HEK293T (cell line): ENCODE measurements around the gene TGFBR1.
"Not testable (repeated sequence)": the region's sequence is repeated elsewhere in the genome, so short reads cannot be mapped to it uniquely, and the experiment has no call there.

Experiments
- BHLHE40 ChIP-seq: fragments of 450-650 bp; IDR thresholded peaks from 2 replicates; pipeline ENCODE4 v1.6.1; 2016; ENCODE audit warnings: mild to moderate bottlenecking, moderate library complexity, borderline replicate concordance
- ELF4 ChIP-seq: fragments of 450-650 bp; IDR thresholded peaks from 2 replicates; pipeline ENCODE4 v1.6.1; 2017; ENCODE audit warnings: antibody characterized with exemption
- FOXA1 ChIP-seq: fragments of 450-650 bp; IDR thresholded peaks from 2 replicates; pipeline ENCODE4 v1.6.1; 2016; ENCODE audit warnings: mild to moderate bottlenecking
- FOXK2 ChIP-seq: fragments of 450-650 bp; IDR thresholded peaks from 2 replicates; pipeline ENCODE4 v1.6.1; 2016; ENCODE audit warnings: mild to moderate bottlenecking
- FOXM1 ChIP-seq: fragments of 450-650 bp; IDR thresholded peaks from 2 replicates; pipeline ENCODE4 v1.6.1; 2017; ENCODE audit warnings: mild to moderate bottlenecking, borderline replicate concordance
- L3MBTL2 ChIP-seq: fragments of 450-650 bp; conservative IDR thresholded peaks from 2 replicates; pipeline ENCODE4 v1.6.1; 2016; ENCODE audit warnings: mild to moderate bottlenecking
- NFRKB ChIP-seq: fragments of 450-650 bp; IDR thresholded peaks from 2 replicates; pipeline ENCODE4 v1.6.1; 2016; ENCODE audit warnings: mild to moderate bottlenecking, moderate library complexity
- SP1 ChIP-seq: fragments of 450-650 bp; IDR thresholded peaks from 2 replicates; pipeline ENCODE4 v1.6.1; 2017
- TARDBP ChIP-seq: fragments of 450-650 bp; IDR thresholded peaks from 2 replicates; pipeline ENCODE4 v1.6.1; 2016
- ZNF384 ChIP-seq: fragments of 450-650 bp; IDR thresholded peaks from 2 replicates; pipeline ENCODE4 v1.6.1; 2016
- TF ChIP-seq, protein P1 (sequence below): fragments of 450-650 bp; IDR thresholded peaks from 2 replicates; pipeline ENCODE4 v1.6.1; 2016

DNA sequence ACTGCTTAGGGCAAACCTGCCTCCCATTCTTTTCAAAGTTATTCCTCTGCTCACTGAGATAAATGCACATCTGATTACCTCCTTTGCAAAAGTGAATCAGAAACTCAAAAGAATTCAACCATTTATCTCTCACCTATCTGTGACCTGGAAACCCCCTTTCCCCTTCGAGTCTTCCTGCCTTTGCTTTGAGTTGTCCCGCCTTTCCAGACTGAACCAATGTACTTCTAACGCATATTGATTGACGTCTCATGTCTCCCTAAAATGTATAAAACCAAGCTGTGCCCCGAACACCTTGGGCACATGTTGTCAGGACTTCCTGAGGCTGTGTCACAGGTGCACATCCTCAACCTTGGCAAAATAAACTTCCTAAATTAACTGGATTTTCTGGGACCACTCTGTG lies 91.6 kb downstream of the TGFBR1 start:
- not testable (repeated sequence) for TF ChIP-seq TARDBP, BHLHE40, ZNF384, FOXM1, SP1, FOXA1, FOXK2, ELF4, L3MBTL2, NFRKB
- TF ChIP-seq, protein P1, sequence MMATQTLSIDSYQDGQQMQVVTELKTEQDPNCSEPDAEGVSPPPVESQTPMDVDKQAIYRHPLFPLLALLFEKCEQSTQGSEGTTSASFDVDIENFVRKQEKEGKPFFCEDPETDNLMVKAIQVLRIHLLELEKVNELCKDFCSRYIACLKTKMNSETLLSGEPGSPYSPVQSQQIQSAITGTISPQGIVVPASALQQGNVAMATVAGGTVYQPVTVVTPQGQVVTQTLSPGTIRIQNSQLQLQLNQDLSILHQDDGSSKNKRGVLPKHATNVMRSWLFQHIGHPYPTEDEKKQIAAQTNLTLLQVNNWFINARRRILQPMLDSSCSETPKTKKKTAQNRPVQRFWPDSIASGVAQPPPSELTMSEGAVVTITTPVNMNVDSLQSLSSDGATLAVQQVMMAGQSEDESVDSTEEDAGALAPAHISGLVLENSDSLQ: not testable (repeated sequence)
